HCT116 (cell line): ENCODE data around the gene EVX1. TPM values are rescaled to one million over a fixed set of nuclear protein-coding genes. Genes with fewer than 3 reads are reported as not detected.

ENCODE experiments used
- ATAC-seq: fragments of 200-7000 bp; cut with Tn5 transposase; 2 replicates; pipeline ENCODE4 v1.9.1; 2020; ENCODE audit warnings: mild to moderate bottlenecking, moderate library complexity
- BruUV-seq: library from RNA; stranded (reverse); fragments of 400-500 nt; replicated peaks from 2 replicates; lab custom pipeline; 2021; lab: Mats Ljungman, UMichigan
- CTCF ChIA-PET: fragments of 300-600 bp; sonication (Branson Sonifier 250); formaldehyde crosslinking; loops from one replicate; lab custom pipeline; 2021; ENCODE audit warnings: antibody characterized with exemption; lab: Charles Lee
- POLR2A ChIA-PET: fragments of 300-600, 350-600 bp; sonication (Branson Sonifier 250); formaldehyde crosslinking; loops from one replicate; lab custom pipeline; 2021; ENCODE audit warnings: antibody characterized with exemption; lab: Charles Lee
- RAD21 ChIA-PET, 2 experiments: fragments of 300-600 bp; sonication (Branson Sonifier 250); formaldehyde crosslinking; loops; one replicate each; lab custom pipeline; 2023; ENCODE audit warnings: low total read pairs in 2 of 2; ENCODE audit not compliant: uncharacterized antibody in 2 of 2, unreplicated experiment in 2 of 2, low non-redundant PET in 1 of 2; lab: Charles Lee
- DNase-seq: peaks from one replicate; pipeline ENCODE4 v3.0.0-alpha.2; 2010; ENCODE audit warnings: low read depth, low spot score
- H2AFZ ChIP-seq: fragments of 200-600 bp; shearing (Covaris generic), sonication (generic); 2 replicates; pipeline ENCODE4 v1.6.1; 2017; ENCODE audit warnings: low read depth, mixed run types, mixed read lengths, antibody characterized with exemption, low read length; ENCODE audit not compliant: poor library complexity, severe bottlenecking
- H3K27ac ChIP-seq: 2 replicates; pipeline ENCODE4 v1.5.1; 2012; ENCODE audit warnings: low read depth, low read length
- H3K27me3 ChIP-seq: fragments of 200-600 bp; sonication (generic); 2 replicates; pipeline ENCODE4 v1.6.1; 2016; ENCODE audit warnings: mixed run types, low read length, mixed read lengths; ENCODE audit not compliant: insufficient read depth
- H3K36me3 ChIP-seq, 2 experiments: fragments of 200-500 bp in 1 of 2; fragments of 200-600 bp in 1 of 2; sonication (Bioruptor generic) in 1 of 2; sonication (generic) in 1 of 2; 2 replicates each; pipeline versions ENCODE4 v1.5.1 to v1.6.1; 2014 to 2016; ENCODE audit warnings: low read length in 2 of 2, inconsistent platforms in 1 of 2, mixed read lengths in 1 of 2, mixed run types in 1 of 2; ENCODE audit not compliant: insufficient read depth in 2 of 2, control insufficient read depth in 1 of 2
- H3K4me1 ChIP-seq, 2 experiments: fragments of 200-600 bp in 1 of 2; sonication (generic) in 1 of 2; 2 replicates each; pipeline versions ENCODE4 v1.5.1 to v1.6.1; 2012 to 2017; ENCODE audit warnings: low read length in 2 of 2, inconsistent platforms in 1 of 2, mild to moderate bottlenecking in 1 of 2, mixed read lengths in 1 of 2, mixed run types in 1 of 2, moderate library complexity in 1 of 2; ENCODE audit not compliant: insufficient read depth in 2 of 2, control insufficient read depth in 1 of 2
- H3K4me2 ChIP-seq: fragments of 200-600 bp; sonication (generic); 2 replicates; pipeline ENCODE4 v1.6.1; 2017; ENCODE audit warnings: mixed run types, low read length, mixed read lengths
- H3K4me3 ChIP-seq, 2 experiments: fragments of 200-600 bp in 1 of 2; sonication (generic) in 1 of 2; replicated peaks in 1 of 2; 2 replicates each; pipeline ENCODE4 v1.5.1; 2011 to 2016; ENCODE audit warnings: low read length in 2 of 2, control low read depth in 1 of 2, low read depth in 1 of 2, mild to moderate bottlenecking in 1 of 2, mixed read lengths in 1 of 2, mixed run types in 1 of 2
- H3K79me2 ChIP-seq: fragments of 200-600 bp; sonication (generic); 2 replicates; pipeline ENCODE4 v1.6.1; 2017; ENCODE audit warnings: mild to moderate bottlenecking, mixed run types, low read length, moderate library complexity, mixed read lengths; ENCODE audit not compliant: insufficient read depth
- H3K9ac ChIP-seq: fragments of 200-600 bp; sonication (generic); 2 replicates; pipeline ENCODE4 v1.6.1; 2016; ENCODE audit warnings: low read length, mixed read lengths
- H3K9me2 ChIP-seq: fragments of 200-600 bp; sonication (generic), shearing (Covaris generic); 2 replicates; pipeline ENCODE4 v1.6.1; 2017; ENCODE audit warnings: mixed run types, mild to moderate bottlenecking, moderate library complexity; ENCODE audit not compliant: insufficient read depth
- H3K9me3 ChIP-seq, 2 experiments: fragments of 200-500 bp in 1 of 2; fragments of 200-600 bp in 1 of 2; sonication (Bioruptor generic) in 1 of 2; sonication (generic) in 1 of 2; 2 replicates each; pipeline ENCODE4 v1.6.1; 2014 to 2017; ENCODE audit warnings: low read length in 2 of 2, mixed read lengths in 2 of 2, inconsistent platforms in 1 of 2, low read depth in 1 of 2, mild to moderate bottlenecking in 1 of 2, mixed run types in 1 of 2, moderate library complexity in 1 of 2; ENCODE audit not compliant: control insufficient read depth in 1 of 2, insufficient read depth in 1 of 2
- H4K20me1 ChIP-seq: fragments of 200-600 bp; sonication (generic), shearing (Covaris generic); 2 replicates; pipeline ENCODE4 v1.6.1; 2017; ENCODE audit warnings: mixed run types, mild to moderate bottlenecking, moderate library complexity; ENCODE audit not compliant: insufficient read depth
- CBX3 ChIP-seq: IDR thresholded peaks from 2 replicates; pipeline ENCODE4 v1.6.1; 2012; ENCODE audit warnings: low read depth
- CEBPB ChIP-seq: IDR thresholded peaks from 2 replicates; pipeline ENCODE4 v1.6.1; 2012; ENCODE audit warnings: low read depth
- ELF1 ChIP-seq: IDR thresholded peaks from 2 replicates; pipeline ENCODE4 v1.6.1; 2012; ENCODE audit warnings: low read depth, borderline replicate concordance
- EZH2phosphoT487 ChIP-seq: fragments of 200-600 bp; IDR thresholded peaks from 2 replicates; pipeline ENCODE4 v1.6.1; 2018; ENCODE audit warnings: antibody characterized with exemption, borderline replicate concordance
- TCF7L2 ChIP-seq: IDR thresholded peaks from 2 replicates; pipeline ENCODE4 v1.7.0; 2011; ENCODE audit warnings: borderline replicate concordance, inconsistent platforms; ENCODE audit not compliant: insufficient read depth, insufficient read length; ENCODE audit errors: extremely low read depth
- intact Hi-C: fragments of 100-400 bp; cut with micrococcal nuclease; formaldehyde crosslinking; loops from 2 replicates; pipeline ENCODE4 v1.10.0; 2022
- total RNA-seq: library from RNA; stranded (reverse); gene quantifications from one replicate; pipeline ENCODE4 v1.2.1, GENCODE V29; 2021; ENCODE audit not compliant: unreplicated experiment

Gene EVX1
- total RNA-seq, 1 experiment from 2014 or later = 0.25 TPM

GRCh38 chr7:27205325-27206280 is 37.0 kb upstream of the EVX1 start (continued):
- TF ChIP-seq TCF7L2 = no peak

DNA sequence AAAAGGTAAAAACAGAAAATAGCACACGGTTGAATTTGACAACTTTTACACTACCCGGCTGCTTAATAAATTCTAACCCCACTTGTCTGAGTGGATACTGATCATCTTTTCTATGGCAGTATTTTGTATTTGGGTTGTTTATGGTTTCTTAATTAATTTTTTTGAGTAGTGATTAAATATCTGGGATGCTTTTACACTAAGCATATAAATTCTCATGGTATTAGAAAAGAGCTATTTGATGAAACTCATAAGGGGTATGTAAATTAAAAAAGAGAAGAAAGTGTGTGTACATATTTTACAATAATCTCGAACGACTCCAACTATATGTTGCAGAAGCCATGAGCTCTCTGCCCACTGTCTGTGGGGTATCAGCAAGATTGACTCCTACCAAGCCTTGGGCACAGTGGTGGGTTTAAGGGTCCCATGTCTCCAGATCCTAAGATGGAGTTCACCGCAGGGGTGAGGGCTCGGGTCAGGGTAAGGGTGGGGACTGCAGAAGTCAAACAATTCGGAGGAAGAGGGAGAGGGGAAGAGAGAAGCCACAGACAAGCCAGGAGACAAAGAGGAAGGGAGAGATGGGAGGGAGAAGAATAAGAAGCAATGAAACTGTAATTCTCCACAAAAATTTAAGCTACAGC is 35.1 kb upstream of the EVX1 start:
- H3K4me3 ChIP-seq = no peak overlapping the region
- no peaks in the 10 kb centered on the region for H3K36me3 ChIP-seq
- H3K9ac ChIP-seq = no peak overlapping the region
- no peak overlapping the region for H3K4me2 ChIP-seq
- H3K79me2 ChIP-seq = no peaks in the 10 kb centered on the region
- H4K20me1 ChIP-seq = no peaks in the 10 kb centered on the region
- no peaks in the 10 kb centered on the region for H3K27me3 ChIP-seq
- ChIA-PET POLR2A (no interaction called here), CTCF (interaction anchor here (0.6 to 1.4 kb wide), 3 partner anchors 11 to 849 kb away, joined by 3 read pairs; no protein-coding TSS in a partner anchor), RAD21 (no interaction called here)
- H3K9me2 ChIP-seq = no peaks in the 10 kb centered on the region
- intact Hi-C loops = no loop called here
- H3K4me1 ChIP-seq = peaks cover 4 to 14% of the 10 kb centered on the region in 2 experiments; a peak in 3 of 4 replicates
- DNase-seq (no peak), ATAC-seq (no peak)
- TF ChIP-seq EZH2phosphoT487 = no peak
- no peak for TF ChIP-seq CEBPB
- no peak for TF ChIP-seq ELF1
- no peak for TF ChIP-seq CBX3
- H2AFZ ChIP-seq = no peak overlapping the region
- H3K27ac ChIP-seq = no peak overlapping the region
- H3K9me3 ChIP-seq = no peaks in the 10 kb centered on the region
- no TSS peak for BruUV-seq
